Measurements from ENCODE around the gene NOTUM.

- TF ChIP-seq, protein P1, sequence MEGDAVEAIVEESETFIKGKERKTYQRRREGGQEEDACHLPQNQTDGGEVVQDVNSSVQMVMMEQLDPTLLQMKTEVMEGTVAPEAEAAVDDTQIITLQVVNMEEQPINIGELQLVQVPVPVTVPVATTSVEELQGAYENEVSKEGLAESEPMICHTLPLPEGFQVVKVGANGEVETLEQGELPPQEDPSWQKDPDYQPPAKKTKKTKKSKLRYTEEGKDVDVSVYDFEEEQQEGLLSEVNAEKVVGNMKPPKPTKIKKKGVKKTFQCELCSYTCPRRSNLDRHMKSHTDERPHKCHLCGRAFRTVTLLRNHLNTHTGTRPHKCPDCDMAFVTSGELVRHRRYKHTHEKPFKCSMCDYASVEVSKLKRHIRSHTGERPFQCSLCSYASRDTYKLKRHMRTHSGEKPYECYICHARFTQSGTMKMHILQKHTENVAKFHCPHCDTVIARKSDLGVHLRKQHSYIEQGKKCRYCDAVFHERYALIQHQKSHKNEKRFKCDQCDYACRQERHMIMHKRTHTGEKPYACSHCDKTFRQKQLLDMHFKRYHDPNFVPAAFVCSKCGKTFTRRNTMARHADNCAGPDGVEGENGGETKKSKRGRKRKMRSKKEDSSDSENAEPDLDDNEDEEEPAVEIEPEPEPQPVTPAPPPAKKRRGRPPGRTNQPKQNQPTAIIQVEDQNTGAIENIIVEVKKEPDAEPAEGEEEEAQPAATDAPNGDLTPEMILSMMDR (conservative IDR thresholded peaks at IDR 0.05; ENCODE audit: low read length): no peak
- no peak for TF ChIP-seq EZH2phosphoT487 (IDR thresholded peaks at IDR 0.05; ENCODE audit: borderline replicate concordance, low read depth, low read length)
Observed at GRCh38 chr17:81967533-81968395, 6.8 kb upstream of the NOTUM start.
